GM21619 (cell line): ENCODE measurements around the gene NCBP1.
"Not testable (repeated sequence)": the region's sequence is repeated elsewhere in the genome, so short reads cannot be mapped to it uniquely, and the experiment has no call there.

Experiments
- ATAC-seq: cut with Tn5 transposase; IDR thresholded peaks from one replicate; pipeline ENCODE4 v1.9.1; 2021; ENCODE audit not compliant: unreplicated experiment

NCBP1 gene

GRCh38 chr9:97672403-97672802, 38.8 kb downstream of the NCBP1 start:
- no peak for ATAC-seq

- no peak for ATAC-seq
These were observed 40.3 kb downstream of the NCBP1 start for GRCh38 chr9:97673922-97674321.

GRCh38 chr9:97675655-97676054, 42.0 kb downstream of the NCBP1 start:
- ATAC-seq = no peak

GRCh38 chr9:97682242-97682641, 48.6 kb downstream of the NCBP1 start:
- ATAC-seq = no peak

GRCh38 chr9:97688654-97689053, 55.0 kb downstream of the NCBP1 start:
- ATAC-seq = no peak

GRCh38 chr9:97689401-97690180, 56.0 kb downstream of the NCBP1 start:
- no peak for ATAC-seq

- ATAC-seq = no peak
These were observed 61.1 kb downstream of the NCBP1 start for GRCh38 chr9:97694769-97695168.

GRCh38 chr9:97695390-97695789, 61.8 kb downstream of the NCBP1 start:
- no peak for ATAC-seq

GRCh38 chr9:97695995-97696802, 62.6 kb downstream of the NCBP1 start:
- ATAC-seq = no peak

GRCh38 chr9:97696803-97697601, 63.4 kb downstream of the NCBP1 start, which contains the start of gene XPA:
TSS of gene XPA (minus strand) at chr9:97697340. CDS start at chr9:97697292, 48 bp downstream.
- peak; percentile 83 for ATAC-seq

GRCh38 chr9:97697837-97698236, 64.2 kb downstream of the NCBP1 start:
- no peak for ATAC-seq

- ATAC-seq = no peak
These were observed 65.2 kb downstream of the NCBP1 start for GRCh38 chr9:97698865-97699264.

- ATAC-seq = not testable (repeated sequence)
These were observed 65.7 kb downstream of the NCBP1 start for GRCh38 chr9:97699281-97699680.

- ATAC-seq = not testable (repeated sequence)
These were observed 66.2 kb downstream of the NCBP1 start for GRCh38 chr9:97699824-97700223.

GRCh38 chr9:97703437-97704344, 70.1 kb downstream of the NCBP1 start:
- ATAC-seq = peak; percentile 44

- no peak for ATAC-seq
These were observed 70.7 kb downstream of the NCBP1 start for GRCh38 chr9:97704345-97704677.

- no peak for ATAC-seq
These were observed 71.2 kb downstream of the NCBP1 start for GRCh38 chr9:97704851-97705250.

- ATAC-seq = no peak
These were observed 71.8 kb downstream of the NCBP1 start for GRCh38 chr9:97705354-97705950.

GRCh38 chr9:97706246-97706645, 72.6 kb downstream of the NCBP1 start:
- ATAC-seq = no peak
